Stimulated activated CD8-positive, alpha-beta memory T cell treated with anti-CD3 and anti-CD28 coated beads, Interleukin-12 subunit alpha, Interleukin-12 subunit beta, amount 100 ng/mL, for 4 hours (primary cell): ENCODE results near the gene CROCC.

Experiments
- DNase-seq: peaks from one replicate; pipeline ENCODE4 v3.0.0-alpha.2; 2020; ENCODE audit warnings: low read depth

CROCC gene

DNA sequence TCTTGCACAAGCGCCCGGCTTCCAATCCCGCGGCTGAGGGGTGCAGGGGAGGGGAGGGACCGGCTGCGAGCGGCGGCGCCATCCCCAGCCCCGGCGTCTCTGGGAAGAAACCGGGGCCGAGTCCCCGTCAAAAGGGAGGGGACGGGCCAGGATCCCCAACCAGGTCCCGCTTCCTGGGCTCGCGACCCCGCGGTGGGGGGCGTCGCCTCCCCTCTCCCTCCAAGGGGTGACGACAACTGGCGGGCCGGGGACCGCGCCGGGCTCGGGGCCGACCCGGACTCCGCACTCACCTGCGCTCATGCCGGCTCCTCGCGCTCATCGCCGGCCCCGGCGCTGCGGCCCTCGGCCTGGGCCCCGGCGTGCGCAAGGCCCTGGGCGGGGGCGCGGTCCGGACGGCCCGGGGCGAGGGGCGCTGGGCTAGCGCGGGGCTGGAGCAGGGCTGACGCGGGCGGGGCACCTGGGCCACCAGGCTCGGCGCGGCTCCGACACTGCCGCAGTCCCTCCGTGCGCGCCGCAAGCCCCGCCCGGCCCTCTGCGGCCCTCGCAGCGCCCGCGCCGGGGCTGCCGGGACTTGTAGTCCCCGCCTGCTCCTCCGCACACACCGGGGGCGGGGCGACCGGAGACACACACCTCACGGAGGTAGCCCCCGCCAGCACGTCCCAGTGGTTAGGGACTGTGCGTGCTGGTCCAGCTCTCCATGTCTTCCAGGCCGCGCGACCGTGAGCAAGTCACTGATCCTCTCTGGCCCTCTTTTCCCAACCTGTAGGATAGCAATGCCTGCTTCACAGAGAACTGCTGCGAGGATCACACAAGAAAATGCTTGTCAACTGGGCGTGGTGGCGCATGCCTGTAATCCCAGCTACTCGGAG lies 89.9 kb downstream of the CROCC start, which contains the start of gene ATP13A2:
Gene ATP13A2 (minus strand): TSS at position 490 of the 869 bp plus-strand sequence. CDS start 190 bp downstream, at position 300.
- DNase-seq, result peak; percentile 79

DNA sequence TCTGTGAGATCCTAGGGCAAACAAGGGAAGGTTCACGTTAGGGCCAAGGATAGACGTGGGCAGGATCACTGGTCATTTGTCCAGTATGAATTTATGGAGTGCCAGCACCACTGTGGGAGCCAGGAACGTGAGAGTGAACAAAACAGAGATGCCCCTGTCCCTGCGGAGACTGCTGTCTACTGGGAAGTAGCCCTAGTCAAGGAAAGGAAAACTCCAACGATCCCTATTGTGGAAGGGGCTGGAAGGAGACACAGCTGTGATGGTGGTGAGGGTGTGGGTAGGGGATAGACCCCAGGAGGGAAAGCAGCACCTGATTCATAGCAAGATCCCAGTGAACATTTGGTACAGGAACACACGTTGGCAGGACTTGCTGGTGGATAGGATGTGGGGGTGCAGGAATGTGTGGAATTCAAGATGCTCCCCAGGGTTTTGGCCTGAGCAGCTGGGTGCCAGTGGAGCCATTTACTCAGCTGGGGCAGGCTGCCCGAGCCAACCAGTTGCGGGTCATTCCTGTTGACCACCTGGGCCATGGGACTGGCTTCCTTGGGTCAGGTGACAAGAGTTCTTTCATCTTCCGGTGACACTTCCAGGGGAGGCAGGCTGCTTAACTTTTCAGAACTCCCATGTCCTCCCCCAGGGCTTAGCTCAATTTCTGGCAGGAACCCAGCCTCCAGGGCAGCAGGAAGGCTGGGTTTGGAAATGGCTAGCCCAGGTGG lies 91.2 kb downstream of the CROCC start:
- no peak for DNase-seq

DNA sequence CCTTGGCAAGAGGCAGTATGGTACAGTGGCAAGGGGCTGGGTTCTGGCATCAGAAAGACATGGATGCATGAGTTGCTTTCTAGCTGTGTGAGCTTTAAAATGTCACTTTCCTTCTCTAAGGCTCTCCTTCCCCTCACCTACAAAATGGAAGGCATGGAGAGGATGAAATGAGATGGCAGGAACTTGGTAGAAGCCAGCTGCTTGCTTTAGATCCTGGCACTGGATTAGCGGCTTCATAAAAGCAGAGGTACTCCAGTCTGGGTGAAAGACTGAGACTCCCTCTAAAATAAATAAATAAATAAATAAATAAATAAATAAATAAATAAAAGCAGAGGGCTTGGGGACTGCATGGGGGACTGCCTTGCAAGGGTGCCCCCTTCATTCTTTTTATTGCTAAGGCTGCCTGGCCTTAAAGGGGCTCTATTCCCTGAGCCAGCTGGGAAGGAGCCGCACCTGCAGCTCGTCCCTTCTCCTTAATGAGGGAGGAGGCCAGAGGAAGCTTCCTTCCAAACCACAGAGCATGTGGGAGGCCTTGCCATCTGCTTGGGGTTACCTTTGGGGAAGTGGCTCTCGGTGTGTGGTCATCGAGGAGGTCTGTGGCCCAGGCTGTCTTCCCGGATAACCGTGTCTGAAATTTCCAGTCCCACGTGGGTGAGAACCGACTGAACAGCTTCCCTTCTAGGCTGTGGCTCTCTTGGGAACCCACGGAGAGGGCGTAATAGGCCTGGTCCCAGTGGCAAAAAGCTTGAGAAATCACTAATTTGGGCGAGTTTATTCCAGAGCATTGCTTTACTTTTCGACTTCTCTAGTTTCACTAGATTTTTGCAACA lies 92.0 kb downstream of the CROCC start:
- DNase-seq, result no peak

DNA sequence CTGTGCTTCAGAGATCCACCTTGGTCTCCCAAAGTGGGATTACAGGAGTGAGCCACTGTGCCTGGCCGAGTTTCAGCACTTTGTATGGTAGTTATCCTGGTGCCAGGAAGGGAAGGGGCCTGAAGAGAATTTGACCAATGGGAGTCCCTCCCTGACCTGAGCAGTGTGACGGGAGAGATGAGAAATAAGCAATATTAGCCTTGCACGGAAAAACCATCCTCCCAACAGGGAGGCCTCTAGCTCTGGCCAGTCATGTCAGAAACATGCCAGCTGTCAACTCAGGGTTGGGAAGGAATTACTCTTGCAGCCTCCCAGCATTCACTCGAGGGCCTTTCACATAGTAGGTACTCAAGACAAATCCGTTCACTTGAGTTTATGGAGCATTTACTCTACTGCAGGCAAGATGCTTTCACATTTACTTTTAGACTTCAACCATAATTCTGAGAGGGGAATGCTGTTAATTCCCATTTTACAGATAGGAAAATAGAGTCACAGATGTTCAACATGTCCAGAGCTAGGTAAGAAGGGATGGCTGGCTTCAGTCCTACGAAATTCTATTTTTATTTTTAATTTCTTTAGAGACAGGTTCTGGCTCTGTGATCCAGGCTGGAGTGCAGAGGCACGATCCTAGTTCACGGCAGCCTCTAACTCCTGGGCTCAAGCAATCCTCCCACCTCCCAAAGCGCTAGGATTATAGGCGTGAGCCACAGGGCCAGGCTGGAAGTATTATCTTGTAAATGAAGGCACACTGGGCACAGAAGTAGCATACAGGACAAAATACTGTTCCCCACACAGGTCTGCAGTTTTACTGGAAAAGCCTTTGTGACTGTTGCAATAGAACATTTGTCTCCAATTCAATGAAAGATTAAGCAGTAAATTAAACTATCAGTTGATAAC lies 93.2 kb downstream of the CROCC start:
- DNase-seq, result no peak

DNA sequence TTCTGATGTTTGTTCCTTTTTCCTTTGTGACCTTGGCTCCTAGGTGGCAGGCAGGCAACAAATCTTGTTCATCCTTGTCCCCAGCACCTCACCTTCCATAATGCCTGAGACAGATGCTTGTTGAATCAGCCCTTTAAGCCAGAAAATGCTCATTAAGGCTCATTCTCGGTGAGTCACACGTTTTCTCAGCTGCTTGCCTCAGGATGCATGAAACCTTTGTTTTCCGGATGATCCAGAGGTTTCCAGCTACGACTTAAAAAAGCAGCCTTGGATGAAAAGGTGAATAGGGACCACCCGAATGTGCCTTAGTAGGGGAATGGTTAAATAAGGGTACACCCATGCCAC lies 94.6 kb downstream of the CROCC start:
- DNase-seq, result no peak

DNA sequence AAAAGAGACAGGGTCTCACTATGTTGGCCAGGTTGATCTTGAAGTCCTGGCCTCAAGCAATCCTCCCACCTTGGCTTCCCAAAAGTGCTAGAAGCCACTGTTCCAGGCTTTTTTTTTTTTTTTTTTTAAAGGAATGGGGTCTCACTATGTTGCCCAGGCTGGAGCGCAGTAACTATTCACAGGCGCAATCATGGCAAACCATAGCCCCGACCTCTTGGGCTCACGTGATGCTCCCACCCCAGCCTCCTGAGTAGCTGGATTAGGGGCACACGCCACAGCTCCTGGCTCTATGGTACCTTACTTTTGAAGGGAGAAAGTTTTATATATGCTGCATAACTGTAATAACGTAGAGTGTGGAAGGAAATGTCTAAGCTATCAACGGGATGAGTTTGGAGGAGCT lies 95.7 kb downstream of the CROCC start:
- no peak for DNase-seq

DNA sequence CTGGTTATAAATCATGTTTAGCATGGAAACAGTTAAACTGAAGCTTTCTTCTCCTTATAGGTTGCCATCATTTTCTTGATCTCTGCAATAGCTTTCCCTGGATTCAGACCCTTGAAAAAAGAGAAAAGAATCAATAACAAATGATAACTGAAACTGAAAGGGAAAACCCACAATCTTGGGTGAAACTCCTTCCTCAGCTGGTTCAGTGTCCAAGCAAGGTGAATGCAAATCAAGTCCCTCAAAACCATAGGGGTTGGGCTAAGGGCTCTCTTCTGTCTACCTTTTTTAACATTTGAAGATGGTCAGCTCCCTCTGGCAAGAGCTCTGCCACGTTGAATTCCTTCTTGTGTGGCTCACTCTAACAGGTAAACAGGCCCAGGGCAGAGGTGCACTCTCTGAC lies 97.1 kb downstream of the CROCC start:
- no peak for DNase-seq

DNA sequence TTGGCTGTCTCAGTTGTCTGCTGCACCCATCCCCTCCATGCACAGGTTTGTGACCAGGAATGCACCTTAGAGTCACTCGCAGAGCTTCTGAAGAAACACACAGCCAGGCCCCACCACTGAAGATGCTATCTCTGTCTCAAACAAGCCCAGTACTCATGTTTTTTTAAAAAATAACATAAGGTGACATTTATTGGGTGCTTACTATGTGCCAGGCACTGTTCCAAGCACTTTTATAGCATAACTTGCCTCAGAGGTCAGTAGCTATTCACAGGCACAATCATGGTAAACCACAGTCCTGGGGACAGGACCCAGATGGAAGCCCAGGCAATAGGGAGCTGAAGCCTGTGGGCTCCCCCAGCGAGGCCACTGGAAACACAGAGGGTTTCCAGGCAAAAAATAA lies 98.8 kb downstream of the CROCC start:
- DNase-seq, result no peak

DNA sequence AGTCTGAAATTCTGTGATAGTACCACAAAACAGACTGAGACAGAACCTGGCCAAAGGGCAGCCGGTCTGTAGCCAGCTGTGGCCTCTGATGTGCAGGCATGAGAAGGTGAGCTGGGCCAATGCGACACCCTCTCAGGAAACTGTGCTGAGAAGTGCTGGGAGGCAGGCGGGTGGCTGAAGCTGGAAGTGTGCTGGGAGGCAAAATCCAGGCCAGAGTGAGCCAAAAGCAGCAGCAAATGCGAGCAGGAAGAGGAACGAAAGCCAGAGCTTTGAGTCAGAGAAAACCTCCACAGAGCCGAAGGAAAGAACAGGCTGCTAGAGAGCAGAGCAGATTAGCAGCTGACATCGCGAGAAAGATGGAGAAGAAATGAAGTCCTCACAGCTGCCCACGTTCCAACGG lies 100.2 kb downstream of the CROCC start:
- no peak for DNase-seq
